ENCODE data around the gene EML4. TPM values are rescaled to one million over a fixed set of nuclear protein-coding genes. Genes with fewer than 3 reads are reported as not detected.

The EML4 gene
- total RNA-seq, 2 experiments from 2014 or later = 58.2 to 59.7 TPM

GRCh38 chr2:42359304-42359964, 190.3 kb downstream of the EML4 start:
- intact Hi-C loops (cut with micrococcal nuclease) = no loop called here
- H3K9me3 Mint-ChIP-seq = no peaks in the 10 kb centered on the region
- peak overlapping the region; percentile 99 for H3K27ac Mint-ChIP-seq
- ChIA-PET CTCF (interaction anchor here (1.0 to 1.5 kb wide), 6 partner anchors 23 to 305 kb away, joined by 3 to 5 read pairs (median 3); partner anchors contain the start of gene KCNG3), POLR2A (interaction anchor here (0.6 to 1.1 kb wide), 4 partner anchors 16 to 137 kb away, joined by 3 to 4 read pairs (median 4); no protein-coding TSS in a partner anchor)
- peaks cover 14% of the 10 kb centered on the region for H3K36me3 Mint-ChIP-seq (ENCODE audit: low read depth)
- no peaks in the 10 kb centered on the region for H3K27me3 Mint-ChIP-seq
- TF ChIP-seq, protein P1, sequence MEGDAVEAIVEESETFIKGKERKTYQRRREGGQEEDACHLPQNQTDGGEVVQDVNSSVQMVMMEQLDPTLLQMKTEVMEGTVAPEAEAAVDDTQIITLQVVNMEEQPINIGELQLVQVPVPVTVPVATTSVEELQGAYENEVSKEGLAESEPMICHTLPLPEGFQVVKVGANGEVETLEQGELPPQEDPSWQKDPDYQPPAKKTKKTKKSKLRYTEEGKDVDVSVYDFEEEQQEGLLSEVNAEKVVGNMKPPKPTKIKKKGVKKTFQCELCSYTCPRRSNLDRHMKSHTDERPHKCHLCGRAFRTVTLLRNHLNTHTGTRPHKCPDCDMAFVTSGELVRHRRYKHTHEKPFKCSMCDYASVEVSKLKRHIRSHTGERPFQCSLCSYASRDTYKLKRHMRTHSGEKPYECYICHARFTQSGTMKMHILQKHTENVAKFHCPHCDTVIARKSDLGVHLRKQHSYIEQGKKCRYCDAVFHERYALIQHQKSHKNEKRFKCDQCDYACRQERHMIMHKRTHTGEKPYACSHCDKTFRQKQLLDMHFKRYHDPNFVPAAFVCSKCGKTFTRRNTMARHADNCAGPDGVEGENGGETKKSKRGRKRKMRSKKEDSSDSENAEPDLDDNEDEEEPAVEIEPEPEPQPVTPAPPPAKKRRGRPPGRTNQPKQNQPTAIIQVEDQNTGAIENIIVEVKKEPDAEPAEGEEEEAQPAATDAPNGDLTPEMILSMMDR (IDR thresholded peaks at IDR 0.05) = no peak
- no peak for ATAC-seq
- peaks cover 56% of the 10 kb centered on the region for H3K4me1 Mint-ChIP-seq (ENCODE audit: low read depth)
- DNase-seq = peak; percentile 31
- H3K4me3 Mint-ChIP-seq = peak overlapping the region; percentile 89

DNA sequence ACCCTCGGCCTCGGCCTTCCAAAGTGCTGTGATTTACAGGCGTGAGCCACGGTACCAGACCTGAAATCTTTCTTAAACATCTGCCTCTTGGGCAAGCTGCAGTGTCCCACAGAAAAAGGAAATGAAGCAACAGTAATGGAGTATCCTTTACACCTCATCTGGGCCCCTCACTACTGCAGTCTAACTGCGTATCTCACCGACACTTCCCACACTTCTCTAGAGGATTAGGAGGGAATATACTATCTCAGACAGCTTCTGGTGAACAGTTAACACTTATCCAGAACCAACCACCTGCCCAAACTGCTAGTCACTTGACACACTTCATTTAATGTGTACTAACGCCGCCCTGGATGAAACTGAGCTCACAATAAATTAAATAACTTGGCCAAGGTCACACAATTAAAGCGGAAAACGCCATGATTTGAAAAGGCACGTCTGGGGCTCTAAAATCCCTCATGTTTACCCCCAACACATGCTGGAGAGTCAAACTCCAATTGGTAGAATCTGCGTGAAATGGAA, 190.9 kb downstream of the EML4 start:
- DNase-seq (peak; percentile 40), ATAC-seq (no peak)
- TF ChIP-seq, protein P1 (IDR thresholded peaks at IDR 0.05) = no peak
- no peaks in the 10 kb centered on the region for H3K9me3 Mint-ChIP-seq
- POLR2A ChIA-PET = interaction anchor here (0.6 to 1.1 kb wide), 3 partner anchors 16 to 103 kb away, joined by 4 read pairs; no protein-coding TSS in a partner anchor
- H3K27me3 Mint-ChIP-seq = no peaks in the 10 kb centered on the region
- CTCF ChIA-PET = interaction anchor here (1.0 to 1.5 kb wide), 6 partner anchors 32 to 507 kb away, joined by 3 to 5 read pairs (median 3); partner anchors contain the start of gene KCNG3
- H3K27ac Mint-ChIP-seq = peak overlapping the region; percentile 99
- intact Hi-C loops (cut with micrococcal nuclease) = loop anchor here (5.0 kb wide), 1 partner anchor 263 kb away; no protein-coding TSS in a partner anchor
- H3K4me1 Mint-ChIP-seq (ENCODE audit: low read depth) = peaks cover 50% of the 10 kb centered on the region
- H3K36me3 Mint-ChIP-seq (ENCODE audit: low read depth) = peaks cover 14% of the 10 kb centered on the region
- peak overlapping the region; percentile 89 for H3K4me3 Mint-ChIP-seq

GRCh38 chr2:42360493-42360889, 191.3 kb downstream of the EML4 start:
- H3K27me3 Mint-ChIP-seq = no peaks in the 10 kb centered on the region
- peaks cover 48% of the 10 kb centered on the region for H3K4me1 Mint-ChIP-seq (ENCODE audit: low read depth)
- ChIA-PET CTCF (interaction anchor here (1.0 to 1.5 kb wide), 6 partner anchors 133 to 507 kb away, joined by 3 to 5 read pairs (median 3); partner anchors contain the start of gene KCNG3), POLR2A (interaction anchor here (1.0 to 1.7 kb wide), 3 partner anchors 8 to 17 kb away, joined by 3 to 4 read pairs (median 3); no protein-coding TSS in a partner anchor)
- DNase-seq (peak; percentile 16), ATAC-seq (no peak)
- peak overlapping the region; percentile 99 for H3K27ac Mint-ChIP-seq
- intact Hi-C loops (cut with micrococcal nuclease) = loop anchor here (5.0 kb wide), 1 partner anchor 263 kb away; no protein-coding TSS in a partner anchor
- TF ChIP-seq, protein P1 (IDR thresholded peaks at IDR 0.05) = no peak
- no peaks in the 10 kb centered on the region for H3K9me3 Mint-ChIP-seq
- H3K36me3 Mint-ChIP-seq (ENCODE audit: low read depth) = peaks cover 14% of the 10 kb centered on the region
- peak overlapping the region; percentile 89 for H3K4me3 Mint-ChIP-seq

DNA sequence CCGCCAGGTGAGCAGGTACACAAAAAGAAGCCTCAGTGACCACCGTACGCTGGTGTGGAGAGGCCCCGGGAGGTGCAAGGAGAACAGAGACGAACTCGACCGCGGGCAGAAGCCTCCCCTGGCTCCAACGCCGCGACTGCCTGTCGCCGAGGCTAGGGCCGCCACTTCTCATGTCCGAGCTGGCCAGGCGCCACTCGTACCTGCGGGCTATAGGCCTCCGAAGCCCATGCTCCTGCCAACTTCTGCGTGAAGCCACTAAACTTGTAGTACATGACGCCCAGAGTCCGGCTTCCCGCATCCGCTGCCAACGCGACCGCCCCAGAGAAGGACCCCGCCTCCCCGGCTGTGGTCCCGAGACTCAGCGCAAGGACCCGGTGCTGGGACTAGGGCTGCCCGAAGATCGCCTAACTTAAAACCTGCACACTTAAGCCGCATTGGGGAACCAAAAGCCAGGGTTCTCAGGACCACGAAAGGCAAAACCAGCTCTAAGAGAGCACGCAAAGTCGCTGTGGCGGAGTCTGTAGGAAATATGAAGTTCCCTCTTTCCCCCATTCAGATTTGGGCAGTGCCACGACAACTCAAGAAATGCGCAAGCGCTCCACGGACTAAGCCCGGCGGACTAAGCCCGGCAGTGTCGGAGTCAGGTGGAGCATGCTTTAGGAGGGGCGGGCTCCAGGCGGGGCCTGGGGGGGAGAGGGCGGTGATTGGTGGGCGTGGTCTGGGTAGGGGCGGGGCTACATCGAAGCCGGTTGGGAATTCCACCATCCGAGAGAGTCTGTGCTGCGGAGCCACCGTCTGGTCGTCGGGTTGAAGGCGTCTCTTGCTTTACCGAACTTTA, 192.0 kb downstream of the EML4 start, which contains the start of gene COX7A2L:
COX7A2L (minus strand) TSS at position 328 of the 838 bp plus-strand sequence; CDS start at position 272, 56 bp downstream.
- TF ChIP-seq, protein P1 (IDR thresholded peaks at IDR 0.05) = no peak
- Mint-ChIP-seq H3K36me3 (ENCODE audit: low read depth) (peaks cover 12% of the 10 kb centered on the region), H3K27ac (peak within 1 kb of the TSS; percentile 99), H3K4me1 (ENCODE audit: low read depth) (peaks cover 46% of the 10 kb centered on the region), H3K27me3 (no peaks in the 10 kb centered on the region), H3K4me3 (peak within 1 kb of the TSS; percentile 89), H3K9me3 (no peaks in the 10 kb centered on the region)
- CTCF ChIA-PET = interaction anchor here (1.0 to 1.3 kb wide), 5 partner anchors 26 to 508 kb away, joined by 3 to 4 read pairs (median 3); no protein-coding TSS in a partner anchor
- peak; percentile 95 for ATAC-seq
- DNase-seq = peak; percentile 96
- POLR2A ChIA-PET = interaction anchor here (0.6 to 1.7 kb wide), 5 partner anchors 9 to 450 kb away, joined by 3 to 5 read pairs (median 3); partner anchors contain the start of gene KCNG3
- intact Hi-C loops (cut with micrococcal nuclease) = loop anchor here (5.0 kb wide), 1 partner anchor 264 kb away; no protein-coding TSS in a partner anchor
